ENCODE data around the gene RPS6KB1. TPM values are rescaled to one million over a fixed set of nuclear protein-coding genes. Genes with fewer than 3 reads are reported as not detected.

Gene RPS6KB1
- polyA plus RNA-seq, 1 of the 3 experiments (the other 2 are of a cell fraction): 13.4 TPM

GRCh38 chr17:59888145-59888750 lies 4.7 kb upstream of the RPS6KB1 start:
- H3K4me3 ChIP-seq (ENCODE audit: low read depth in 2 of 2, low read length in 1 of 2): no peak overlapping the region
- TF ChIP-seq, protein P1, sequence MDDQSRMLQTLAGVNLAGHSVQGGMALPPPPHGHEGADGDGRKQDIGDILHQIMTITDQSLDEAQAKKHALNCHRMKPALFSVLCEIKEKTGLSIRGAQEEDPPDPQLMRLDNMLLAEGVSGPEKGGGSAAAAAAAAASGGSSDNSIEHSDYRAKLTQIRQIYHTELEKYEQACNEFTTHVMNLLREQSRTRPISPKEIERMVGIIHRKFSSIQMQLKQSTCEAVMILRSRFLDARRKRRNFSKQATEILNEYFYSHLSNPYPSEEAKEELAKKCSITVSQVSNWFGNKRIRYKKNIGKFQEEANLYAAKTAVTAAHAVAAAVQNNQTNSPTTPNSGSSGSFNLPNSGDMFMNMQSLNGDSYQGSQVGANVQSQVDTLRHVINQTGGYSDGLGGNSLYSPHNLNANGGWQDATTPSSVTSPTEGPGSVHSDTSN (IDR thresholded peaks at IDR 0.05): no peak
- TF ChIP-seq RCOR1 (IDR thresholded peaks at IDR 0.05; ENCODE audit: low read length): no peak
- TF ChIP-seq, protein P2, sequence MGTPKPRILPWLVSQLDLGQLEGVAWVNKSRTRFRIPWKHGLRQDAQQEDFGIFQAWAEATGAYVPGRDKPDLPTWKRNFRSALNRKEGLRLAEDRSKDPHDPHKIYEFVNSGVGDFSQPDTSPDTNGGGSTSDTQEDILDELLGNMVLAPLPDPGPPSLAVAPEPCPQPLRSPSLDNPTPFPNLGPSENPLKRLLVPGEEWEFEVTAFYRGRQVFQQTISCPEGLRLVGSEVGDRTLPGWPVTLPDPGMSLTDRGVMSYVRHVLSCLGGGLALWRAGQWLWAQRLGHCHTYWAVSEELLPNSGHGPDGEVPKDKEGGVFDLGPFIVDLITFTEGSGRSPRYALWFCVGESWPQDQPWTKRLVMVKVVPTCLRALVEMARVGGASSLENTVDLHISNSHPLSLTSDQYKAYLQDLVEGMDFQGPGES (IDR thresholded peaks at IDR 0.05; ENCODE audit: low read depth, low read length): no peak
- TF ChIP-seq RFX5 (IDR thresholded peaks at IDR 0.05; ENCODE audit: low read length): no peak
- TF ChIP-seq MAX (IDR thresholded peaks at IDR 0.05; ENCODE audit: low read depth): no peak
- no peak for TF ChIP-seq NFIC (IDR thresholded peaks at IDR 0.05; ENCODE audit: borderline replicate concordance)
- no peak for TF ChIP-seq EP300 (IDR thresholded peaks at IDR 0.05; ENCODE audit: borderline replicate concordance in 1 of 2, low read depth in 1 of 2, low read length in 1 of 2)
- TF ChIP-seq, protein P3, sequence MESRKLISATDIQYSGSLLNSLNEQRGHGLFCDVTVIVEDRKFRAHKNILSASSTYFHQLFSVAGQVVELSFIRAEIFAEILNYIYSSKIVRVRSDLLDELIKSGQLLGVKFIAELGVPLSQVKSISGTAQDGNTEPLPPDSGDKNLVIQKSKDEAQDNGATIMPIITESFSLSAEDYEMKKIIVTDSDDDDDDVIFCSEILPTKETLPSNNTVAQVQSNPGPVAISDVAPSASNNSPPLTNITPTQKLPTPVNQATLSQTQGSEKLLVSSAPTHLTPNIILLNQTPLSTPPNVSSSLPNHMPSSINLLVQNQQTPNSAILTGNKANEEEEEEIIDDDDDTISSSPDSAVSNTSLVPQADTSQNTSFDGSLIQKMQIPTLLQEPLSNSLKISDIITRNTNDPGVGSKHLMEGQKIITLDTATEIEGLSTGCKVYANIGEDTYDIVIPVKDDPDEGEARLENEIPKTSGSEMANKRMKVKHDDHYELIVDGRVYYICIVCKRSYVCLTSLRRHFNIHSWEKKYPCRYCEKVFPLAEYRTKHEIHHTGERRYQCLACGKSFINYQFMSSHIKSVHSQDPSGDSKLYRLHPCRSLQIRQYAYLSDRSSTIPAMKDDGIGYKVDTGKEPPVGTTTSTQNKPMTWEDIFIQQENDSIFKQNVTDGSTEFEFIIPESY (IDR thresholded peaks at IDR 0.05; ENCODE audit: borderline replicate concordance, low read depth): no peak
- TF ChIP-seq MXI1 (IDR thresholded peaks at IDR 0.05; ENCODE audit: low read depth, low read length): no peak
- no peak for TF ChIP-seq ELF1 (IDR thresholded peaks at IDR 0.05)
- TF ChIP-seq TCF12 (IDR thresholded peaks at IDR 0.05): no peak
- TF ChIP-seq, protein P4, sequence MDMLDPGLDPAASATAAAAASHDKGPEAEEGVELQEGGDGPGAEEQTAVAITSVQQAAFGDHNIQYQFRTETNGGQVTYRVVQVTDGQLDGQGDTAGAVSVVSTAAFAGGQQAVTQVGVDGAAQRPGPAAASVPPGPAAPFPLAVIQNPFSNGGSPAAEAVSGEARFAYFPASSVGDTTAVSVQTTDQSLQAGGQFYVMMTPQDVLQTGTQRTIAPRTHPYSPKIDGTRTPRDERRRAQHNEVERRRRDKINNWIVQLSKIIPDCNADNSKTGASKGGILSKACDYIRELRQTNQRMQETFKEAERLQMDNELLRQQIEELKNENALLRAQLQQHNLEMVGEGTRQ (IDR thresholded peaks at IDR 0.05; ENCODE audit: borderline replicate concordance, low read depth, low read length): no peak
- TF ChIP-seq YY1 (IDR thresholded peaks at IDR 0.05; ENCODE audit: low read depth): no peak
- no peak for TF ChIP-seq MEF2A (IDR thresholded peaks at IDR 0.05; ENCODE audit: borderline replicate concordance, low read depth)
- TF ChIP-seq FOXM1 (IDR thresholded peaks at IDR 0.05; ENCODE audit: low read depth): no peak
- no peak for TF ChIP-seq RXRA (IDR thresholded peaks at IDR 0.05; ENCODE audit: borderline replicate concordance, low read depth)
- no peak for TF ChIP-seq REST (IDR thresholded peaks at IDR 0.05; ENCODE audit: low read depth, low read length)
- TF ChIP-seq SIN3A (IDR thresholded peaks at IDR 0.05; ENCODE audit: borderline replicate concordance, low read depth, low read length): no peak
- TF ChIP-seq USF1 (IDR thresholded peaks at IDR 0.05; ENCODE audit: borderline replicate concordance, low read depth): no peak
- no peak for TF ChIP-seq NRF1 (IDR thresholded peaks at IDR 0.05; ENCODE audit: low read depth, low read length)
- H3K79me2 ChIP-seq (ENCODE audit: insufficient read depth): peaks cover 31% of the 10 kb centered on the region
- no peak overlapping the region for H2AFZ ChIP-seq (ENCODE audit: low read depth)
- H3K9me3 ChIP-seq: no peaks in the 10 kb centered on the region
- no peaks in the 10 kb centered on the region; a peak in 2 of 4 replicates for H3K4me1 ChIP-seq (ENCODE audit: control insufficient read depth in 1 of 2, insufficient read depth in 2 of 2, low read depth in 1 of 2, low read length in 1 of 2)
- peaks cover 15% of the 10 kb centered on the region for H3F3A ChIP-seq (replicated peaks; ENCODE audit: insufficient read depth)
- WGBS (ENCODE audit: low lambda C conversion rate): 97% methylated on average over 8 of the region's 8 CpGs
- ChIA-PET POLR2A (no interaction called here), CTCF (interaction anchor here (1.2 to 1.3 kb wide), 2 partner anchors 134 to 141 kb away, joined by 3 to 4 read pairs; no protein-coding TSS in a partner anchor)
- H3K9ac ChIP-seq: no peak overlapping the region
- no peaks in the 10 kb centered on the region for H4K20me1 ChIP-seq (ENCODE audit: insufficient read depth)
- no peak overlapping the region for H3K27ac ChIP-seq (ENCODE audit: low read depth in 2 of 2, low read length in 1 of 2)
- no peak for DNase-seq
- H3K36me3 ChIP-seq (replicated peaks in 1 of 2; ENCODE audit: control insufficient read depth in 1 of 2, insufficient read depth in 2 of 2, low read length in 1 of 2): peaks cover 0 to 28% of the 10 kb centered on the region in 2 experiments
- H3K4me2 ChIP-seq: no peak overlapping the region
- no peaks in the 10 kb centered on the region for H3K27me3 ChIP-seq (ENCODE audit: insufficient read depth)
- H3K9me2 ChIP-seq: no peaks in the 10 kb centered on the region
